NCI-H345 treated with DMSO at 0.1 percent for 48 hours (cell line): ENCODE results near the gene SLC9A3.
"Not testable (repeated sequence)": the region's sequence is repeated elsewhere in the genome, so short reads cannot be mapped to it uniquely, and the experiment has no call there.

Experiments
- DNase-seq: peaks from one replicate; lab custom pipeline; 2025; ENCODE audit not compliant: unreplicated experiment; lab: John Stamatoyannopoulos, UW

SLC9A3 gene

DNA sequence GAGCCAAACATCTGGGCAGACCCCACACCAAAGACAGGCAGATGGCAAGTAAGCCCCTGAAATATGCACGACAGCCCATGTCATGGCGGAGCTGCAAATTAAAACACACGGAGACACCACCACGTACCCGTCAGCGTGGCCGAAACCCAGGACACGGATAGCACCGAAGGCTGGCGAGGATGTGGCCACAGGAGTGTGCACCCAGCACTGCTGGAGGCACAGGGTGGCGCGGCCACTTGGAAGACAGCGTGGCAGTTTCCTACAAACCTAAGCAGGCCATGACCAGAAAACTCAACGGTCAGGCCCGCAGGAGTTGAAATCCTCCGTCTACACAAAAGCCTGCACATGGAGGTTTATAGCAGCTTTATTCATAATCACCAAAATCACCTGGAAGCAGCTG is 12.8 kb downstream of the SLC9A3 start:
- DNase-seq: no peak

- DNase-seq: no peak
These were observed 13.7 kb downstream of the SLC9A3 start for GRCh38 chr5:510521-510920.

- DNase-seq: no peak
These were observed 14.6 kb downstream of the SLC9A3 start for GRCh38 chr5:509611-510185.

DNA sequence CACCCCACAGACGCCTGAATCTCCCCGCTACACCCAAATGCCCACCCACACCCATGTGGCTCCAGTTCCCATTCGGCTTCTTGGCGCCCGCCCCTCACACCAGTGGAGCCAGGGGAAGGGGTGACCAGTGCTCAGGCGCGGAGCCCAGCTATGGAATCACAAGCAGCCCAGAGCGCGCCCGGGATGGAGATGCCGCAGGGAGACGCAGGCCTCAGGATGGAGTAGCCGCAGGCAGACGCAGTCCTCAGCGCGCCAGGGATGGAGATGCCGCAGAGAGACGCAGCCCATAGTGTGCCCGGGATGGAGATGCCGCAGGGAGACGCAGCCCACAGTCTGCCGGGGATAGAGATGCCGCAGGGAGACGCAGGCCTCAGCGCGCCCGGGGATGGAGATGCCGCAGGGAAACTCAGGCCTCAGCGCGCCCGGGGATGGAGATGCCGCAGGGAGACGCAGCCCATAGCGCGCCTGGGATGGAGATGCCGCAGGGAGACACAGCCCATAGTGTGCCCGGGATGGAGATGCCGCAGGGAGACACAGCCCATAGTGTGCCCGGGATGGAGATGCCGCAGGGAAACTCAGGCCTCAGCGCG is 16.2 kb downstream of the SLC9A3 start:
- not testable (repeated sequence) for DNase-seq

DNA sequence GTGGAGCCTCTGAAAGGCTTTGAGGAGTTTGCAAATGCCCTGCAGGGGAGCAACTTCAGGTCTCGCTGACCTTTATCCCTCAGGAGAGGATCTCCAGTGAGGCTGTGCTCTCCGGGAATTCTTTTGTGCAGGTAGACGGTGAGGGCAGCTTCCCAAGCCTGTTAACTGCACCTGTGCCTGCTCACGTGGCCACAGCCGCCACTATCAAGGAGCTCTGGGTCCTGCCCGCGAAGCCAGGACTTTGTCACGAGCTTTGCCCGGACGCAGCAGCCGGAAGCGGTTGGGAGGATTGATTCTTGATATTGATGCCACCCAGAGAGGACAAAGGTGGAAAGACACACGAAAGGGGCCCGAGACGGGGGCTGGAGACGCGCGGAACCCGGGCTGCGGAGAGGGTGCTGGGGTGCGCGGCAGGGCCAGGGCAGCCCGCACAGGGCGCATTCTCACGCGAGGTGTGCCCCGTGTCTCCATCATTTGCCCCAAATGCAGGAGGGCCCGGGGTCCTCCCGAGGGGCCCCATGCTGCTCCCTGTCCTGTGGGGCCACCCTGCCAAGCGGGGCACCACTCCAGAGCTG is 18.2 kb downstream of the SLC9A3 start:
- no peak for DNase-seq

- no peak for DNase-seq
These were observed 19.7 kb downstream of the SLC9A3 start for GRCh38 chr5:504326-505154.

- no peak for DNase-seq
These were observed 21.7 kb downstream of the SLC9A3 start for GRCh38 chr5:502325-503079.

DNA sequence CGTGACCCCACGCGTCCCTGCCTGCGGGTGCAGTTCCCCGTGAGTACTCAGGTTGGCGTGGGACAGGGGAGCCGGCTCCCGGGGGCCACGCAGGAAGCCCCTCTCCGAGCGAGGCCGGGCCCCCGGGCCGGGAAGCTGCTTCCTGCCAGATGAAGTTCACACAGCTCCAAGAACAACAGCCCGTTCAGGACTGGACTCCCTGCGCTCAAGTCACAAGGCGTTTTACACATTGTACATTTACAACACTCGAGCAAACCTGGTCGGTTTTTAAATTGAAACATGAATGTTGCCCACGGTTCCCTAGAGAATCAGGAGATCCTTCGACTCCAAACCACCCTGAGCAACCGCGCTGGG is 22.4 kb downstream of the SLC9A3 start:
- no peak for DNase-seq

GRCh38 chr5:501105-501830 is 23.0 kb downstream of the SLC9A3 start:
- DNase-seq: no peak

DNA sequence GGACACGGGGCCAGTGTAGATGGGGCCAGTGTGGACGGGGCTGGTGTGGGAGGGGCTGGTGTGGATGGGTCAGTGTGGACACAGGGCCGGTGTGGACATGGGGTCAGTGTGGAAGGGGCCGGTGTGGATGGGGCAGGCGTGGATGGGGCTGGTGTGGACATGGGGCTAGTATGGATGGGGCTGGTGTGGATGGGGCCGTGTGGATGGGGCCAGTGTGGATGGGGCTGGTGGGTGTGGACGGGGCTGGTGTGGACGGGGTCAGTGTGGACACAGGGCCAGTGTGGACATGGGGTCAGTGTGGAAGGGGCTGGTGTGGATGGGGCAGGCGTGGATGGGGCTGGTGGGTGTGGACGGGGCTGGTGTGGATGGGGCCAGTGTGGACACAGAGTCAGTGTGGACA is 23.8 kb downstream of the SLC9A3 start:
- no peak for DNase-seq

DNA sequence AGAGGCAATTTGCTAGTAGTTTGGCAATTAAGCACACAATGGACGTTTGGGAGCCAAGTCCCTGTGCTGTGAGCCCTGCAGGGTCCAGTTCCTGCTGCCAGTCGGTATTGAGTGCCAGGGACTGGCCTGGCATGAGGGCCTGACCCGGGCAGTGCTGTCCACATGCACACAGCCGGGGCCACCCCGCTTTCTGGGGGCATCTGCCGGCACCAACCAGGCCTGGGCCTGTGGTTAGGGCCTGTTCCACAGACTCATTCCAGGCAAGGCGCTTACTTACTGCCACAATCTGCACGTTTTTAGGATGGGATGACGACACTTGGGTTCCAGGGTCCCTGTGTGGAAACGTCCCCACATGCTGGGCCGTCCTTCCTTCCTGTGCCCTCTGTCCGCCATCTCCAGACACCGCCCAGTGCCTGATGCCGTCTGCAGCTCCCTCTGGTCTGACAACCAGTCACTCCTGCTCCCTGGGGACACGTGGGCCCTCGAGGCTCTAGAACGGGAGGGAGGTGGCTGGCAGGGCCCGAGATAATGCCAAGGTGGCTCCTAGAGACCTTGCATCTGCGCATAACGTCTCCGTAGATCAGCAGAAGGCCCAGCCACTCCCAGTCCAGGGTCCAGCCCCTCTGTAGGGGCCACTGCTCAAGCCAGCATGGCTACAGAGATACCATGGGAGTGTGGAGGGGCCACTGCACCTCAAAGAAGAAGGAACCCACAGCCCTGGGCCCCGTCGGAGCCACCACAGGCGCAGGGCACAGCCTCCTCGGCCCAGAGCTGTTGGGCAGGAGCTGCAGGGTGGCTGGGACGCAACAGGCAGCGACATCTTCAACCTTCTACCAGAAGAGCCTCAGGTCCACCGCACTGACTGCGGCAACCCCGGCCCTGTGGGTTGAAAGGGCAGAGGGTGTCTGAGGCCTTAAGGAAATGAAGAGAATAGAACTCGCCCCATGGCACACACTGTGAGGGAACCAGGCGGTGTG is 24.7 kb downstream of the SLC9A3 start:
- no peak for DNase-seq

- DNase-seq: no peak
These were observed 26.3 kb downstream of the SLC9A3 start for GRCh38 chr5:497871-498509.

DNA sequence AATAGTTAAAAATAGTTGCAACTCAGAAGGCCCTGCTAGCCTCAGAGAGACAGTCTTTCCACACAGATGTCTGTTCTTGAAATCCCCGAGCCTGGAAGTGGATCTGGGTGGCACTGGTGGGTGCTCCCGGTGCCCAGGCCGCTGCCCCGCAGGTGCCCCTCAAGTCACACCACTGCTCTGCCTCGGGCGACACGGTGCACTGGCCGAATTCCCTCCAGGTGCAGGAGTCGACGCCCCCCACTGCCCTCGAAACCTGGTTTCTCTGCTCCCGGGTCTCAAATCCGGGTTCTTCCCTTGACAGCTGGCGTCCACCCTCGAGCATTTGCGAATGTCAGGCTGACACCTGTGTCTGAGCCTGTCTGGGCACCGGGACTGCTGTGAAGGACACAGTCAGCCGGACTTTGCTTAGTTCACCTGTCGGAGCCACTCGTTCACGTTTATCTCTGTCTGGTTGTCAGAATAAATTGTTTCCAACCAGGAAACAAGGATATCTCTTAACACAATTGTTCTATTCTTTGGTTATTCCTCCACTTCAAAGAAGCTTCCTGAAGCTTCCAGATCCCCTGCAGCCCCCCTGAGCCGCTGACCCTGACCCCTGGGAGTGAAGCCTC is 27.1 kb downstream of the SLC9A3 start:
- no peak for DNase-seq

GRCh38 chr5:496028-496427 is 28.2 kb downstream of the SLC9A3 start:
- no peak for DNase-seq

GRCh38 chr5:494667-495255 is 29.5 kb downstream of the SLC9A3 start:
- no peak for DNase-seq

DNA sequence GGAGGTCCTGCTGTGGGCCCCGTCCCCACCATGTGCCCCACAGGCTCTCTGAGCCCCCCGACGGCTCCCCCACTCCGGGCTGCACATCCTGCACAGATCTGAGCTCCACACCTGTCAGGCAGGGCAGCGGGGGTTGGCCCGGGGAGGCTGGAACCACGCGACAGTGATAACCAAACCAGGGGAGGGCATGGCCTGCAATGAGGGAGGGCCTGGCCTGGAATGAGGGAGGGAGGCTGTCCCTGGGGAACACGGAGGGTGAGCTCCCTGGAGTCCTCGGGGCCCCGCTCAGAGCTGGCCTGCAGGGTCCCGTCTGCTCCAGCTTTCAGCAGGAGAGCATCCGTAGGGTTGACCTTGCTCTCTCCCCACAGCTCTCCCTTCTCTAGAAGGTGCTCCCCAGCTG is 30.5 kb downstream of the SLC9A3 start:
- DNase-seq: no peak

GRCh38 chr5:493119-493701 is 31.0 kb downstream of the SLC9A3 start:
- DNase-seq: no peak

DNA sequence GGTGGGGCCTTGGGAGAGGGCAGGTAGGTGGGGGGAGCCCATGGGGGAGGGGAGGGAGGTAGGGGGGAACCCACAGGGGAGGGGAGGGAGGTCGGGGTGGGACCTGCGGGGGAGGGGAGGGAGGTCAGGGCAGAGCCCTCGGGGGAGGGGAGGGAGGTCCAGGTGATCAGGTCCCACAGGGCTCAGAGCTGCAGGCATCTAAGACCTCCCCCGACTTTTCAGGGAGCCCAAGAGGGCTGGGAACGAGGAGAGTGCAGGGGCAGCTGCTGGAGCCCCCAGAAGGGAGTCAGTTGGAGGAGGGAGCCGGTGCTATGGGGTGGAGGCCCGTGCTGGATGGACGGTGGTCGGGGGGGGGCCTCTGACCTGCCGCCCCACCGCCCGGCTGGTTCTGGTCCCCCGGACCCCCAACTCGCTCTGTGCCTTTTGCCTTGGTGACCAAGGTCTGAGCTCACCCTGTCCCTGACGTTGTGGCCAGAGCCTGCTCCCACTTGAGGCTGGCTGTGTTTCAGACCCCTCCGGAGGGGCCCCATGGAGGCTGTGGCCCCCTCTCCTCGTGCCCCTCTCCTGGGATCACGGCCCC is 31.8 kb downstream of the SLC9A3 start:
- DNase-seq: no peak
